DMS 273 treated with DMSO at 0.1 percent for 48 hours (cell line): Measurements from ENCODE around the gene CD58.

ENCODE experiments used
- DNase-seq: peaks from one replicate; lab custom pipeline; 2025; lab: John Stamatoyannopoulos, UW

Gene CD58

DNA sequence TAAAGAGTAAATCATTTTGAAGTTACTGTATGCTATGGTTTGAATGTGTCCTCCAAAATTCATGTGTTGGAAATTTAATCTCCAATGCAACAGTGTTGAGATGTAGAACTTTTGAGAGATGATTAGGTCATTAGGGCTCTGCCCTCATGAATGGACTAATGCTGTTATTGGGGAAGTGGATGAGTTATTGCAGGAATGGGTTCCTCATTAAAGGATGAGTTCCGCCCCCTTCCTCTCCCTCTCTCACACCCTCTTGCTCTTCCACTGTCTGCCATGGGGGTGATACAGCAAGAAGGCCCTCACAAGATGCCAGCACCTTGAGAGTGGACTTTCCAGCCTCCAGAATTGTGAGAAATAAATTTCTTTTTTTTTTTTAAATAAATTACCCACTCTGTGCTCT is 100.2 kb downstream of the CD58 start:
- DNase-seq: no peak

DNA sequence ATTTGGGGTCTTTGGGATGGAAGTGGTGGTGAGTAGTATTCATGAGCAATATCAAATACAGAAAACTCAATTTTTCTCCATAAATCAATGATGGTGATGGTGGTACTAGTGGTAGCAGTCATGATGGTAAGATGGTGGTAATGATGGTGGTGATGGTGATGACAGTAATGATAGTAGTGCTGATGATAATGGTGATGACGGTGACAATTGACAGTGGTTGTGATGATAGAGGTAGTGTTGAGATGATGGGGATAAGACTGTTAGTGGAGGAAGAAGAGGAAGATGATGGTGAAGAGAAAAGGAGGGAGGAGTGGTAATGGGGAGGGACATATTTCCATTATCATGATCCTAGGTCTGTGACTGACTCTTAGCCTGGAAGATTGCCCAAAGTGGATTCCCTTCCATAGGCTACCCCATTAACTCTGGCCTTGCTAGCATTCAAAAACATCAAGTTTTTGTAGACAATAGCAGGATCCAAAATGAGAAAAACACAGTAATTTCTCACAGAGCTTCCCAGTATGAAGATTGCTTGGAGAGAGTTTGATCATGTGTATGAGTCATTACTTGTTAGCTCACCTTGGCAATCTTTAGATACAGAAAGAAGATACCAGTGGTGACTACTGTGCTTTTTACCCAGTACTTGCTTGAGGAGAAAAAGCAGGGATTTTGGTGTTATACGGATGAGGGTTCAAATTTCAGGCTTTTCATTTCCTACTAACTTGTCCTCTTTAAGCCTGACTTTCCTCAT is 103.8 kb downstream of the CD58 start:
- no peak for DNase-seq

DNA sequence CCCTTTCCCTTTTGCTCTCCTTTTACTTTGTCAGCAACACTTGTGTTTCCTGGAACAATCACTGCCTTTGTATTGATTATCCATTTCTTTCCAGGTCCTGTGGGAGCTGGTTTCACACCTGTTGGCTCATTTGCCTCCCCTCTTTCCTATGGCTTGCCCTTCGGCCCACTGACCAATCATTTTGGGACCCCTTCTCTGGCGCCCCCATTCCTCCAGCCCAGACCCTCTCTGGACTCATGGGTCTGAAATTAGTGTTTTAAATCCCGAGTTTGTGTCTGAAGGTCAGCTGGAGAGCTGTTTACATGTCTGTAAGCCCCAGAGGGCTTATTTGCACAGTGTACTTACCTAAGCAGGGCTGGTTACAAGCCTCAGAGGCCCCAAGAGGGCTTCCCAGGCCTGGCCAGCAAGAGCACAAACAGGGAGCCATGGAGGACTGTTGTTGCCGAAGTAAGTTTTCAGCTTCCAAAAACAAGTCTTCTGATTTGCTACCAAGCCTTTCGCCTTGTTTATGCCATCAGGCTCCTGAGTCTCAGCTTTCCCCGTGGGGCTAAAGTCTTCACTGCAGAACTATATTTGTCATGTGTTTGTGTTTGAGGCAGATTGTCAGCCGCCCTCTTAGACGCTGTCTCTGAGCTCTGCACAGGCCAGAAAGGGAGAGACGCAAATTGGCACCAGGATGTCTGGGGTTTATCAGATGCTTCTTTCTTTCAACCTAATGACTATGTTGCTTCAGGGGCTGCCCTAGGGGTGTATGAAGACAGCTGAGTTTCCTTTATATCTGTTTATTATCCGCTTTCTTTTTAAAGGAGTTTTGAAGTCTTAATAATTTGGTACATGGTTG is 104.8 kb downstream of the CD58 start:
- no peak for DNase-seq

DNA sequence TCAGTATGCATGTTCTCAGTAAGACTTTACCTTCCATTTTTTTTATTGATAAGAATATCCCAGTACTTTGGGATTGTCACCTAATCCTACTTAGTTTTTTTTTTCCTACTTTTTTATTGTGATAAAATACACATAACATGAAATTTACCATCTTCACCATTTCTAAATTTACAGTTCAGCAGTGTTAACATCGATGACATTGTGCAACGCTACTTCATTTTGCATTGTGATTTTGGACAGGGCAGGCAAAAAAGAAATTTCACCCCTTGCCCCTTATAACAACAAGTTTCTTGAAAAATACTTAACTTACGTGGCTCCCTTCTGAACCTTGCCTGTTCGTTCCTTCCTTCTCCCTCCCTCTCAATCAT is 105.4 kb downstream of the CD58 start:
- DNase-seq: no peak
